T-helper 9 cell (primary cell): Measurements from ENCODE around the gene TM2D1.
"Not testable (repeated sequence)": the region's sequence is repeated elsewhere in the genome, so short reads cannot be mapped to it uniquely, and the experiment has no call there.

ENCODE experiments used
- DNase-seq: peaks from one replicate; pipeline ENCODE4 v3.0.0-alpha.2; 2020

The TM2D1 gene

DNA sequence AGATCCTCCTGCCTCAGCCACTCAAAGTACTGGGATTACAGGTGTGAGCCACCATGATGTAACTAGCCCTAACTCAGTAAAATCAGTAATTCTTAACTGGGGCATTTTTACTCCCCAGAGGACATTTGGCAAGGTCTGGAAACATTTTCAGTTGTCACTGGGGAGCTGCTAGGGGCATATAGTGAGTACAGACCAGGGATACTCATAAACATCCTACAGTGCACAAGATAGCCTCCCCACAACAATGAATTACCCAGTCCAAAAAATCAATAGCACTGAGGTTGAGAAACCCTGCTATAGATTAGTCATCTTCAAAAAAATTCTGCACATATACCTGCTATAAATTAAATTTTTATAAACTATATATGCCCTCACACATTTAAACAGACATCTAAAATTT is 13.0 kb downstream of the TM2D1 start:
- no peak for DNase-seq

DNA sequence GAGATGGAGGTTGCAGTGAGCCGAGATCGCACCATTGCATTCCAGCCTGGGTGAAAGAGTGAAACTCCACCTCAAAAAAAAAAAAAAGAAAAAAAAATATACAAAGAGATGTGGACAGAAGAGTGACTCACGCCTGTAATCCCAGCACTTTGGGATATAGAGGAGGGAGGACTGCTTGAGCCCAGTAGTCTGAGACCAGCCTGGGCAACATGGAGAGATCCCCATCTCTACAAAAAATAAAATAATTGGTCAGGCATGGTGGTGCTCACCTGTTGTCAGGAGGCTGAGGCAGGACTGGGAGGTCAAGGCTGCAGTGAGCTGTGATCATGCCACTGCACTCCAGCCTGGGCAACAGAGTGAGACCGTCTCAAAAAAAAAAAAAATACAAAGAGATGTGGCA is 13.7 kb downstream of the TM2D1 start:
- DNase-seq = not testable (repeated sequence)

DNA sequence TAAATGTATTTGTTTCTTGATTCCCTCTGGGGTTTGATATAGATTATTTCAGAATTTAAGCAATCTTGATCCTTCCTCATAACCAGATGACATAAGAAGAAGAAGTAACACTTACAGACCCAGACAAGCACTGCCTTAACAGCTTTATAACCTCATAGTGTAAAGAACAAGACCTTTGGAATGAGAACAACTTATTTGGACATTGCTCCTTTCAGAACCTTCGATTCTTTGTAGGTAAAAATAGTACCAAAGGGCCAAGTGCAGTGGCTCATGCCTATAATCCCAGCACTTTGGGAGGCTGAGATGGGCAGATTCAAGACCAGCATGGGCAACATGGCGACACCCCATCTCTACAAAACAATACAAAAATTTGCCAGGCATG is 15.0 kb downstream of the TM2D1 start:
- DNase-seq = no peak

DNA sequence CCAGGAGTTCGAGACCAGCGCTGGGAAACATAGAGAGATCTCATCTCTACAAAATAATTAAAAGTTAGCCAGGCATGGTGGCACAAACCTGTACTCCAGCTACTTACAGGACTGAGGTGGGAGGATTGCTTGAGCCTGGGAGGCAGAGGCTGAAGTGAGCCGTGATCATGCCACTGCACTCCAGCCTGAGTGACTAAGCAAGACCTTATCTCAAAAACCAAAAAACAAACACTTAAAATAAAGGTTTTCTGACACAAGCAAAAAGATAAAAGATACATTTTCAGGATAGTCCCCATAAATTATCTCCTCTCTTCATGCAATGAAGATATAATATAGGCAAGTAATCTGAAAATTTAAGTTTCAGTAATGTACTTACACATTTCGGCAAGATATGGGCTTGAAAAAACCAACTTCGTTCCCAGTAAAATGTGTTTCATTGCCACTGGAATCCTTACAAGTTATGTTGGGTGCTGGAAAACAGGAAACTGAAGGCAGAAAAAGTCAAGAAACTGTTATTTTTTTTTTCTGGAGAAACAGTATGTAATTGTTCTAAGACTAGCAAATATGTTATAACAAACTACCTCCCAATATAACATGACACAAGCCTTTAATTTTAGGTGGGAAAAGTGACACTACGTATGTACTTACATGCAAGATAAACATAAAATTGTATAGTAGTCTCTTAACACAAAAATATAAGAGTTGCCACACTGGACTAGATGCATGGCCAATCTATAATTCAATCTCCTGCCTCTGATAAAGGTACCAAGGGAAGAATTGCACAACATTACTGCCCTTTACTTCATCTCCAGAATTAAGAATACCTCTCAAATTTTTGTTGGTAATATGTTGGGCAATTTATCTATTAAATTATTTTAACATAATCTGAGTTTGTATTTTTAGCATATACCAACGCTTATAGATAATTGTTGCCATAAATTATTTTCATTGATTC is 15.7 kb downstream of the TM2D1 start:
- no peak for DNase-seq

DNA sequence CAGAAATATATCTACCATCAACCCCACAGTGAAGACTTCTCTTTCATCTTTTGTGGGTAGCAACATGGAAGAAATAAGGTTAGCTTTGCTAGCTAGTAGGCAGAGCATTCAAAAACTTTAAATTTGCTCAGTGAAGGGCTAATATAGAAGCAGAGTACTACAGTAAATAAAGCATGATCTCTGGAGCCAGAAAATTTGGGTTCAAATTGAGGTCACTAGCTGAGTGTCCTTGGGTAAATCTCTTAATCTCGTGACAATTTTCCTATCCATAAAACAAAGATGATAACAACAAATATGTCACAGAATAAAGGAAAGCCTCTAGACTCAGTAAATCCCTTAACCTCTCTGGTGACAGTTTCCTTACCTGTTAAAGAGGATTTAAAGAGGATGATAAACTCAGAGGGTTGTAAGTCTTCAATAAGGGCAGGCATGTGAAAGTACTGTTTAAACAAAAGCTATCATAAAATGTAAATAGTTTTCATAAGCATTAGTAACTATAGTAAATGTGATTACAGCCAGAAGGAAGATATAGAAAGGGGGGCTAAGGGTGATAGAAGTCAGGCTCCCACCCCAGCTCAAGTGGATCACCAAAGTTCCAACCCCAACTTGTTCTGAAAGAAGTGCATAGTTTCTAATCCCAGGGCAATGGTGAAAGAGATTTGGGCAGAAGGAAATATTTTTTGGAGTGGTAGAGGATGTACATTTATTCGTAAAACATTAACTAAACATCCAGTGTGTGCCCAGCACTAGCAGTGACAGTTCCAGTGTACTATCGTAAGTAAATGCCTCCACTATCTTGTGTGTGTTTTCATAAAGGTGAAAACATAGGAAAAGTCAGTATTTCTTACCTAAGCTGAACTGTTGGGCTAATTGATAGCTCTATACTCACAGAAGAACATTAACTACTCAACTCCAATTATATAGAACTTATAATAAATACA is 24.8 kb downstream of the TM2D1 start:
- no peak for DNase-seq

DNA sequence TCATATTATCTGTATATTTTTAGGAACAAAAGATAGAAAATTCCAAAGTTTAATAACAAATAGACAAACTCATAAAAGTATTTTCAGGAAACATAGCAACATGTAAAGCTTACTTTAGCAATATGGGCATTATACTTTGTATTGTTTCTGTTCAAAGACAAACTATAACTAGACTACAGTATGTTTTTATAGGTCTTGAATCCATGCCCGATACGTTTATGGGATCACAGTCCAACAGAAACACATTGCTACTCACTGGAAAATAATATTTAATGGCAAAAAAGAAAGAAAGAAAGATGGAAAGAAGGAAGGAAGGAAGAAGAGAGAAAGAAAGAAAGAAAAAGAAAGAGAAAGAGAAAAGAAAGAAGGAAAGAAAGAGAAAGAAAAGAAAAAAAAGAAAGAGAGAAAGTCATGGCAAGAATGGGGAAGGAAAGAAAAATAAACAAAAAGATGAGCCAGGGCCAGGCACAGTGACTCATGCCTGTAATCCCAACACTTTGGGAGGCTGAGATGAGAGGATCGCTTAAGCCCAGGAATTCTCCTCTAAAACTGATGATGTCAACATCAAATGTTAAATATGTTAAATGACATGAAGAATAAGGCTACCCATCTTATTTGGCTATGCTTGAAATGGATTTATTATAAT is 32.7 kb downstream of the TM2D1 start:
- no peak for DNase-seq

DNA sequence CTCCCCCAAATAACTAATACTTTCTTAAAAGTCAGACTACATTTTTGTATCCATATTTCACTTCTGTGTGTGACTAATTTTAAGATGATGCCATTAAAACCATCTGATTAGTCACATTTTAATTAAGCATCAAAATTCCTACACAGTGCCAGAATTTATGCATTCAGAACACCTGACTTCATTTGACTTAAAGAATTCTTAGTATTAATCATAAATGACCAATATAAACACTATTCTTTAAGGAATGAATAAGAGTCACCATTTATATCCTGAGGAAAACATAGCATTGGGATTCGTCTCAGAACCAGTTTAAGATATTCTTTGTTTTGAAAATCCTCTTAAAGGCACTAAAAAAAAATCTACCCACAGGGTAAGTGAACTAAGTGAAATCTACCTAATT is 37.0 kb downstream of the TM2D1 start:
- DNase-seq = no peak

DNA sequence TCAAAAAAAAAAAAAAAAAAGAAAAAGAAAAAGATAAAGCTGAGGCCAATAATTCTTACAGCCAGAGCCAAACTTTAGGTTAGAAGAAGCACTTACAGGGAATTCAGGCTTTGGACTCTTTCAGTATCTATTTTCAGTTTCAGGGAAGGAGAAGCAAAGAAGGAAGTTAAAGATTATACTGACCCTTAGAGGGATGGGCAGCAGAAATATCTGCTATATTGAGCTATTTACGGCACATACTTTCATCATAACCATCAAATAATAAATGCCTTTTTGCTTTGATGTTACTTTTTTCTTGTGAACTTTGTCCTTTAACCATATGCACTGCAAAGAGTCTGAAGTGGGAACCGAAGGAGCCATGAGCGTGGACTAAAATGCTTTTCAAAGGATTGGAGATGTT is 42.0 kb downstream of the TM2D1 start:
- DNase-seq = no peak

DNA sequence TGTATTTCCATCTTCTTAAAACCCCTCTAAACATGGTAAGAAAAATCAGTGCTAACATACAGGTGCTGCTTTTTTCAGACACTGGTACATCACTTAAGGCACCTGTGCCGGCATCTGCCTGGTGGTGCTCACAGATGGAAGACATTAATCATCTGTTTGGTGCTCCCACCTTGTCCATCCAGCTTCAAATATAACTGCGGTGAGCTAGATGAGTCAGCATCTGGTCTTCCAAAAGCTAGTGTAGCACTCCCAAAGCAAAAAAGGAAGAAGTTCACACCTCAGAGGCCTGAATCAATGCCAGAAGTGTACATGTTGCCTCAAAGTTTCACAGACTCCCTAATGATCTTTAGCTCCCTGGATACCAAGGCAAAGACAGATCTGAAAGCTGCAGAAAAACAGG is 44.4 kb downstream of the TM2D1 start:
- no peak for DNase-seq

DNA sequence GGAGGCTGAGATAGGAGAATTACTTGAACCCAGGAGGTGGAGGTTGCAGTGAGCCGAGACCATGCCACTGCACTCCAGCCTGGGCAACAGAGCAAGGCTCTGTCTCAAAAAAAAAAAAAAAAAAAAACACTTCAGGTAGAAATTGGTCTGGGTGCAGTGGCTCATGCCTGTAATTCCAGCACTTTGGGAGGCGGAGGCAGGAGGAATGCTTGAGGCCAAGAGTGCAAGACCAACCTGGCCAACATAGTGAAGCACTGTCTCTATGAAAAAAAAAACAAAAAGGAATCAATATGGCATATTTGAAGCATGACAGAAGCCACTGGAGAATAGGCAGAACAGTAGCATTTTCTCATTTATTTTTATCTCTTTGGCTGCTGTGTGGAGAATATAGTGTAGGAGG is 48.1 kb downstream of the TM2D1 start:
- DNase-seq = not testable (repeated sequence)

DNA sequence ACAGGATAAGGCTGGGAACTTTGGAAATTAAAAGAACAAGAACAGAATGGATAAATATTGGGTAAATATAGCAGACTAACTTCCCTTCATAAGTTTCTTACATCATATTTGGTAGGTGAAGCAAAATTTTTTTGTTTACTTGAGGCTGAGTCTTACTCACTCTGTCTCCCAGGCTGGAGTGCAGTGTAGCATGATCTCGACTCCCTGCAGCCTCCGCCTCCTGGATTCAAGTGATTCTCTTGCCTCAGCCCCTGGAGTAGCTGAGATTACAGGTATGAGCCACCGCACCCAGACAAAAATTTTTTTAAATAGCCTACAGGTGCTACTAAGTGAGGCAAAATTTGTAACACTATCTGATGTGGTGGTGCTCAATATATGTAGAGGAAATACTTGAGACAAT is 50.7 kb downstream of the TM2D1 start:
- DNase-seq = no peak

DNA sequence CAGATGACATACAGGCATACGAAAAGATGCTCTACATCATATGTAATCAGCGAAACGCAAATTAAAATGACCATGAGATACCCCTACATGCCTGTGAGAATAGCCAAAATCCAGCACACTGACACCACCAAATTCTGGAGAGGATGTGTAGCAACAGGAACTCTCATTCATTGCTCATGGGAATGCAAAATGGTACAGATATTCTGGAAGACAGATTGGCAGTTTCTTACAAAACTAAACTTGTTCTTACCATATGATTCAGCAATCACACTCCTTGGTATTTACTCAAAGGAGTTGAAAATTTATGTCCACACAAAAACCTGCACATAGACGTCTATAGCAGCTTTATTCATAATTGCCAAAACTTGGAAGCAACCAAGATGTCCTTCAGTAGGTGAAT is 52.6 kb downstream of the TM2D1 start:
- DNase-seq = no peak

DNA sequence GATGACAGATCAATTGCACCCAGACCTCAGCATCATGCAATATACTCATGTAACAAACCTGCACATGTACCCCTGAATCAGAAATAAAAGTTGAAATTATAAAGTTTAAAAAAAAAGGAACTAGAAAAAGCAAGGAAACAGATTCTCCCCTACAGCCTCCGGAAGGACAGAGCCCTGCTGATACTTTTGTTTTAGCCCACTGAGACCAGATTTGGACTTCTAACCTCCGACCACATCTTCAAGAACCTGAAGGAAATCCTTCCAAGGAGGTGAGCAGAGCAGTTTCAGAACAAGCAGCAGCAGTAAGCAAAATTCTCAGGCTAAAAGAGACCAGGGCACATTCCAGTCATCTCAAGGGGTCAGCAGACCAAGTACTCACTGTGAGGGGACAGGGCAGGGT is 54.5 kb downstream of the TM2D1 start:
- DNase-seq = no peak

DNA sequence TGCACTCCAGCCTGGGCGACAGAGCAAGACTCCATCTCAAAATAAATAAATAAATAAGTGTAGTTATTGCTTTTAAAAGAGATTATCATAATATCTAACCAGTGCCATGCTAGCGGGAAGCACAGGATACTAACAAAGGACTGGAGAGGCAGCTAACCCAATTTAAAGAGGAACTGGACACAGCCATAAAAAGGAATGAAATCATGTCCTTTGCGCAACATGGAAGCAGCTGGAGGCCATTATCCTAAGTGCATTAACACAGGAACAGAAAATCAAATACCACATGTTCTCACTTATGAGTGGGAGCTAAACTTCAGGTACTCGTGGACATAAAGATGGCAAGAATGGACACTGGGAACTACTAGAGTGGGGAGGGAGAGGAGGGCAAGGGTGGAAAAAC is 54.9 kb downstream of the TM2D1 start:
- no peak for DNase-seq

DNA sequence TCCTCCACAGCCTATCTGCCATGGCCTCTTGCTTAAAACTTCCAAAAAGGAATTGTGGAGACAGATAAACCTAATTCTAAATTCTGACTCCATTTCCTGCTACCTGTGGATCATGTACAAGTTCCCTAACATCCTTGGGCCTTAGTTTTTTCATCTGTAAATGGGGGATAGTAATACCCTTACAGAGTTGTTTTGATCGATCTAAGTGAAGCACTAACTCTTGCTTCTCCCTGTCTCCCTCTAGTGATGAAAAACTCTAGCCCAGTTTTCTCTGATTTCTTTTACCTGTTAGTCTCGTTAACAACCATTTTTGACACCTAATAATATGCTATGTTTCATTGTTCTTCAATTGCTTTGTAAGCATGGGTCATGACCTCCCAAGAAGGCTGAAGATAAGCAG is 65.9 kb downstream of the TM2D1 start:
- DNase-seq = no peak

DNA sequence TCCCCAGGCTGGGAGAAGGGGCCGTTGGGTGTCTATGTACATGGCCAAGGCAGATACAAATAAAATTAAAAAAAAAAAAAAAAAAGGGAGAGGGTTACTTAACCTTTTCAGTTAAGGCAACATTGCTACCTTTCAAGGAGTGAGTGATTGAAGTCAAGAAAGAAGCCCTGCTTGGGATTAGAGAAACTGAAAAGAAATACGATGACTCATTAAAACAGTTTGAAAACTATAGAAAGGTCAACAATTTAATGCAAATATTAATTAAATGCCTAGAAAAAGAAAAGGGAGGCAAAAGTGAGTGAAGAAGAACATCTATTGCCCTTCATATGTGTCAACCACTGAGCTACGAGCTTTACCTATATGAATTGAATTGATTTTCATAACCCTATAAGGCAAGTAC is 69.5 kb downstream of the TM2D1 start:
- DNase-seq = no peak

DNA sequence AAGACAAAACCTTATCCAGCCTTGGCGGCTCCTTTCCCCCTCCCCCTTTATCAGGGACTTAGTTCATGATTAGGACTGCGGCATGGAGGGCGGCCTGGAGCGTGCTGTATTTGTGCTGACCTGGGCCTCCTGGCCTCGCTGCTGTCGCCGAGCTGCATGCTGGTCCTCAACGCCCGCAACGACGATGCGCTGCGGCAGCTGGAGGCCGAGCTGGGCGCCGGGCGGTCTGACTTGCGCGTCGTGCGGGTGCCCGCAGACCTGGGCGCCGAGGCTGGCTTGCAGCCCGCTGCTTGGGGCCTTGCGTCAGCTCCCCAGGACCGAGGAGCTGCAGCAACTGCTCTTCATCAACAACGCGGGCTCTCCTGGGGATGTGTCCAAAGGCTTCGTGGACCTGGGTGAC is 70.9 kb downstream of the TM2D1 start:
- DNase-seq = no peak

DNA sequence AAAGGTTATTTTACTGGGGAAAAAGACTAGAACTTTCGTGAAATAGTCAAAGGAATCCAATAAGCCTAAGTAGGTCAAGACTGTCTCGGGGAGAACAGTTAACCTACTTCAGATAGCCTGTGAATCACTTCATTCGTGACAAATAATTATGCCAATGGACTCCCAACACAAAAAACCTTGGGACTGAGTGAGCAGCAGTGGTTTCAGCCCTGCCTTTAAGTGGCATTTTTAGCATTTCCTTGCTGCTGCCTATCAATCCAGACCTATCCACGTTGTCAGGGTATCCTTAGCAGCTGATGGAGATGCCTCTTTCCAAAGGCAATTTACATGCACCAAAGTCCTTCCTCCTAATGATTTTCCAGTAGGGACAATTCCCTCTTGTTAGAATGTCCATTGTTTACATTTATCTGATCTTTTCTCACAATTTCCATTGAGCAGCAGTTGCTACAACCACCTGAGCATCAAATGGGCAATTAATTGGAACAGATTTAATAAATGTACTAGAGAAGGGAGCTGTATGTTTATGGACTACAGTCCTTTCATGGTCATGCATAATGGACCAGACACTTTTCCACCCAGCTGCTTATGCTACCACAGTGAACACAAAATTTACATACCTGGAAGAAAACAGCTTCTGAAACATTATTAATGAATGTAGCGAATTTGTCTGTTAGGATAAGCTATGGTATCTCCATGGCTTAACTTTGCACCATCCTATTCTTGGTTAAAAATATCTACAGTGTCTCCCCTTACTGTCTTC is 75.8 kb downstream of the TM2D1 start:
- DNase-seq = no peak

DNA sequence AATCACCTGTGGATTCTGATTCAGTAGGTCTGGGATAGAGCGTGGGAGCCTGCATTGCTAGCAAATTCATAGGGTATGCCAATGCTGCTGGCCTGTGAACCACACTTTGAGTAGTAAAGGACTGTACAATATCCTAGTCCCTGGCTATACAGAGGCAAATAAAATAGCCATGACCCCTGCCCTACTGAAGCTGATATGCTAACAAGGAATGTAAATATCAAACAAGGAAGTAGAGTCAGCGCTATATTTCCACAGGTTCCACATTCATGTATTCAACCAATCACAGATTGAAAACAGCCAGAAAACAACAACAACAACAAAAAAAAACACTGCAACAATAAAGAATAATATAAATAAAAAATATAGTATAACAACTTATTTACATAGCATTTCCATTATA is 77.8 kb downstream of the TM2D1 start:
- DNase-seq = no peak

DNA sequence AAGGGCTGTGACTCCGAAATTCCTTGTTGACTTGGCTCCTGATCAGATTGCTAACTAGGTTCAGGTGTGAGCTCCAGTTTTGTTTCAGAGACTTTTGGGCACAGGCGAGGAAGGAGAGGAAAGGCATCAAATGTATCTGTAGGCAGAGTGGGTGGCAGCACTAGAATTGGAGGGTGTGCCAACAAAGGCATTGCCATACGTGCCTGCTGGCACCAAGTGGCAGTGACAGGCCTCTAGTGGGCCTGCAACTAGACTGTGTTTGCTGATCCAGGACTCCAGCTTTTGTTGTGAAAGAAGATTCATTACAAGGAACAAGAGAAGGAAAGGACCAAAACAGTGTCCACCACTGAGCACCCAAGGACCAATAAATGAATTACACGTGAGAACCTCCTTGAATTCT is 79.5 kb downstream of the TM2D1 start:
- no peak for DNase-seq

DNA sequence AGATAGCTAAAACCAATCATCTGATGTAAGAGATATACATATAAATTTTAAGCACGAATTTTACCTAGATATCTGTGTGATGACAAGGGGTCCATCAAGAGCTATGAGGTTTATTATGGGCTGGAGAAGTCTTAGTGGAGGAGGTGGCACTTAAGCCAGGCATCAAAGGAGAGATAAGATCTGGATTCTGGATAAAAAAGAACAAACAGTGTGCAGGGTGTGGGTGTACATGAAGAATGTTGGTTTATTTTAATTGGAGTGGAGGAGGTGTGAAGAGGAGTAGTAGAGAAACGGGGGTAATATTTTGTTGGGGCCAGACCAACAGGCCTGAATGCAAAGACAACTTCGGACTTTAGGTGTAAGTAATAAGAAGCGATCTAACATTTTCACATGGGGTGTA is 80.6 kb downstream of the TM2D1 start:
- DNase-seq = no peak

DNA sequence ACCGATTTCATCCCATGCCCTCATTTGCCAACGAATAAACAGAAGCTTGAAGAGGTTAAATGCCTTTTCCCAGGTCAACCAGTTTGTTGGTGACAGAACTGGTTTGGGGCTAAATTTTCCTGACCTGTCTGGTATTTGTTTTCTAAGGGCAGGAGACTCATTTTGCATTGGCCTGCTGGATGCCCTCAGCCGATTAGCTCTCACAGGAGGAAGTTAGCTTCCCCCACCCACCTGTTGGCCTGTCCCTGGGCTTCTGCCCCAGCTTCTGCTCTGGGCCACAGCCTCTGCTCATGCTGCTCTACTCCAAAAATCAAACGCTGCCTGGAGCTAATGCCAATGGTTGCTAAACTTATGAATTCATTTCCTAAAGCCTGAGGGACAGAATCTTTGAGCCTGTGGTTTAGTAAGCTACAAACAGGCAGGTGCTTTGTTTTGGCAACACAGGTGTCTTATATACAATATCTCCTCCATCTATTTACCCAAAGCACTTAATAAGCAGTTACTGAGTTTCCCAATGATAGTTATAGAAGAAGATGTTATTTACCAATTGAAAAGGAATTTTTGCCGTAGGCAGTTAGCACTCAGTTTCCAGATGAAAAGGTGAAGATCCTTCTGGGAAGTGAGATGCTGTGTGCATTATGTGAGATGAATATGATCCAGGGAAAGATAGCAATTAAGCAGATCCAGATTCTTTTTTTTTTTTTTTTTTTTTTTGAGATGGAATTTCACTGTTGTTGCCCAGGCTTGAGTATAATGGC is 82.3 kb downstream of the TM2D1 start:
- DNase-seq = no peak
